K562 (cell line): Measurements from ENCODE around the gene ITPR1. TPM values are rescaled to one million over a fixed set of nuclear protein-coding genes. Genes with fewer than 3 reads are reported as not detected.

Source experiments
- ETV1 ChIP-seq: fragments of 450-650 bp; conservative IDR thresholded peaks from 2 replicates; pipeline ENCODE4 v1.6.1; 2016; ENCODE audit warnings: missing genetic modification characterization, control low read depth, low read depth, missing compliant biosample characterization
- HOXB6 ChIP-seq: fragments of 250-450 bp; sonication (Bioruptor Pico); IDR thresholded peaks from 2 replicates; pipeline ENCODE4 v1.5.1; 2022; ENCODE audit warnings: mild to moderate bottlenecking, borderline replicate concordance
- IFI16 ChIP-seq: fragments of 250-450 bp; sonication (Bioruptor Pico); IDR thresholded peaks from 2 replicates; pipeline ENCODE4 v2.1.2; 2022; ENCODE audit warnings: mild to moderate bottlenecking, inconsistent platforms
- IRF1 ChIP-seq: sonication (generic); formaldehyde crosslinking; IDR thresholded peaks from 2 replicates; pipeline ENCODE4 v1.8.0; 2022; ENCODE audit warnings: missing genetic modification reagents, mild to moderate bottlenecking, borderline replicate concordance
- KAT8 ChIP-seq: fragments of 450-650 bp; IDR thresholded peaks from 2 replicates; pipeline ENCODE4 v1.6.1; 2016; ENCODE audit warnings: low read depth, mild to moderate bottlenecking
- NR1H2 ChIP-seq: sonication (generic); formaldehyde crosslinking; IDR thresholded peaks from 2 replicates; pipeline ENCODE4 v1.4.0; 2020; ENCODE audit warnings: mild to moderate bottlenecking, missing genetic modification reagents
- THRB ChIP-seq: fragments of 450-650 bp; formaldehyde crosslinking; conservative IDR thresholded peaks from 2 replicates; pipeline ENCODE4 v1.4.0; 2022; ENCODE audit warnings: mild to moderate bottlenecking, missing genetic modification characterization
- polyA plus RNA-seq, 8 experiments: library from polyadenylated mRNA; depleted of rRNA in 4 of 8; stranded (reverse) in 5 of 8; unstranded in 3 of 8; fragments of >200 nt; fragmentation: Nextera tagmentation in 2 of 8; fragmentation: Illumina TruSeq in 1 of 8; extraction: Ambion mirVana in 2 of 8; extraction: Trizol in 1 of 8; gene quantifications; 2 replicates each; pipeline versions ENCODE4 v1.2.1 to v1.2.3, GENCODE V29; 2011 to 2014; ENCODE audit warnings: inconsistent platforms in 1 of 8, missing spikeins in 1 of 8
- total RNA-seq, 7 experiments: library from RNA; depleted of rRNA in 6 of 7; stranded (reverse); fragments of >200 nt in 6 of 7; fragmentation: Illumina TruSeq in 2 of 7; extraction: Trizol in 2 of 7; gene quantifications; 2 replicates each; pipeline versions ENCODE4 v1.2.1 to v1.2.3, GENCODE V29; 2011 to 2021; ENCODE audit warnings: low replicate concordance in 1 of 7
- TF ChIP-seq, protein P1 (sequence below): IDR thresholded peaks from 2 replicates; pipeline ENCODE4 v1.6.1; 2012; ENCODE audit warnings: low read depth, low read length, improper control_type of control experiment, borderline replicate concordance
- TF ChIP-seq, protein P2 (sequence below): fragments of 450-650 bp; formaldehyde crosslinking; IDR thresholded peaks from 2 replicates; pipeline ENCODE4 v1.4.0; 2022; ENCODE audit warnings: missing genetic modification characterization

Gene ITPR1
- total and polyA plus RNA-seq, 9 of the 15 experiments (the other 6 are each of a cell fraction or from before 2014, with no cell fraction given) = 22.4 to 40.0 (median 27.4) TPM

DNA sequence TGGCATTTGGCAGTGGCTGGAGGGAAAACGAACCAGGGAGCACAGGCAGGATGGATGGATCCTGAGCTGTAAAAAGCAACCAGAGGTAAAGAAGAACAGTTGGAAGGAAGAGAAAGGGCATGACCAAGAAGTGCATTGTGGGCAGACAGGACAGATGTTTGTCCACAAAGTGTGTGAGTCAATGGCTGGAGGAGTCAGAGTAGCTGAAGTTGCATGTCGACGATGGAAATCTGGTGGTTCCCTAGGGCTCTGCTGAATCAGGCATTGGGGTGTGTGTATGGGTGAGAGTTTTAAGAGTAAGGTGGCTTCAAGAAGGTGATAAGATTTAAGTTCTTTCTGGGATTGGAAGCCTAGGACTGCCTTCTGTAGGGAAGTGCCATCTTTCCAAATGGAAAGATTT lies 272.1 kb downstream of the ITPR1 start (continued):
- TF ChIP-seq IRF1 = no peak
- TF ChIP-seq HOXB6 (CRISPR knock-in tag) = no peak
- TF ChIP-seq, protein P1, sequence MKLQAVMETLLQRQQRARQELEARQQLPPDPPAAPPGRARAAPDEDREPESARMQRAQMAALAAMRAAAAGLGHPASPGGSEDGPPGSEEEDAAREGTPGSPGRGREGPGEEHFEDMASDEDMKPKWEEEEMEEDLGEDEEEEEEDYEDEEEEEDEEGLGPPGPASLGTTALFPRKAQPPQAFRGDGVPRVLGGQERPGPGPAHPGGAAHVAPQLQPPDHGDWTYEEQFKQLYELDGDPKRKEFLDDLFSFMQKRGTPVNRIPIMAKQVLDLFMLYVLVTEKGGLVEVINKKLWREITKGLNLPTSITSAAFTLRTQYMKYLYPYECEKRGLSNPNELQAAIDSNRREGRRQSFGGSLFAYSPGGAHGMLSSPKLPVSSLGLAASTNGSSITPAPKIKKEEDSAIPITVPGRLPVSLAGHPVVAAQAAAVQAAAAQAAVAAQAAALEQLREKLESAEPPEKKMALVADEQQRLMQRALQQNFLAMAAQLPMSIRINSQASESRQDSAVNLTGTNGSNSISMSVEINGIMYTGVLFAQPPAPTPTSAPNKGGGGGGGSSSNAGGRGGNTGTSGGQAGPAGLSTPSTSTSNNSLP = no peak
- no peak for TF ChIP-seq THRB (CRISPR knock-in tag)
- no peak for TF ChIP-seq IFI16
- TF ChIP-seq, protein P2, sequence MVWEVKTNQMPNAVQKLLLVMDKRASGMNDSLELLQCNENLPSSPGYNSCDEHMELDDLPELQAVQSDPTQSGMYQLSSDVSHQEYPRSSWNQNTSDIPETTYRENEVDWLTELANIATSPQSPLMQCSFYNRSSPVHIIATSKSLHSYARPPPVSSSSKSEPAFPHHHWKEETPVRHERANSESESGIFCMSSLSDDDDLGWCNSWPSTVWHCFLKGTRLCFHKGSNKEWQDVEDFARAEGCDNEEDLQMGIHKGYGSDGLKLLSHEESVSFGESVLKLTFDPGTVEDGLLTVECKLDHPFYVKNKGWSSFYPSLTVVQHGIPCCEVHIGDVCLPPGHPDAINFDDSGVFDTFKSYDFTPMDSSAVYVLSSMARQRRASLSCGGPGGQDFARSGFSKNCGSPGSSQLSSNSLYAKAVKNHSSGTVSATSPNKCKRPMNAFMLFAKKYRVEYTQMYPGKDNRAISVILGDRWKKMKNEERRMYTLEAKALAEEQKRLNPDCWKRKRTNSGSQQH (CRISPR knock-in tag) = no peak
- no peak for TF ChIP-seq KAT8
- no peak for TF ChIP-seq ETV1 (tag)
- TF ChIP-seq NR1H2 = no peak
